ENCODE results near the gene RND3.

RND3 gene

GRCh38 chr2:150438654-150439053, 48.8 kb downstream of the RND3 start:
- DNase-seq = no peak

DNA sequence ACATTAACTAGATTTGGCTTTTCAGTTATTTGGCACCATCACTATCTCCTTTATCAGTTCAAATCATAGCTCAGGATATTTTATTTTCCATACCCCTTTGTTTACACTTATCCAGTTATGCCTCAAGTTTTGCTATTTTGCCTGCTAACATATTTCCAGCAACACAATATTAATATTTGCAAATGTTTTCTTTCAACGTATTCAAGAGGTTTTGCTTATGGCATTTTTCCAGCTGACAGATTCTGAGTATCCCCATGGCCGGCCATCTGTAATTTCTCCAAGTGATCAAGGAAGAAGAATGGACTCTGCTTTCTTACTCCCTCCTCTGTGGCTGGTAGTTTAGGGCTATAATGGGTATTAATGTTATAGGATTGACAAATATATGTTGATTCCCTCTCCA, 49.4 kb downstream of the RND3 start:
- no peak for DNase-seq

DNA sequence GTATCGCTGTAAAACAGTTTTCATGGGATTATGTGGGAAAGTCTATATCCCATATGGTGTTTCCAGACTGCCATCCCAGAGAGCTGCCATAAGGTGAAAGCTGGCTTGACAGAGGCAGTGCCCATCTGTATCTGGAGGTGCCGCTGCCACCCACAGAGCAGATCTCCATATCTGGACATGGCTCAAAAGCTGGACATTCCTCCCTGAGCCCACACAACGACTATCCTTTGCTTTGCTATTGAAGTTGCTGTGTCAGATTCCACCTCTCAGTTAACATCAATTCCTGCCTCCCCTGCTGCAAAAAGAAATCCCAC, 55.2 kb downstream of the RND3 start:
- DNase-seq = no peak

DNA sequence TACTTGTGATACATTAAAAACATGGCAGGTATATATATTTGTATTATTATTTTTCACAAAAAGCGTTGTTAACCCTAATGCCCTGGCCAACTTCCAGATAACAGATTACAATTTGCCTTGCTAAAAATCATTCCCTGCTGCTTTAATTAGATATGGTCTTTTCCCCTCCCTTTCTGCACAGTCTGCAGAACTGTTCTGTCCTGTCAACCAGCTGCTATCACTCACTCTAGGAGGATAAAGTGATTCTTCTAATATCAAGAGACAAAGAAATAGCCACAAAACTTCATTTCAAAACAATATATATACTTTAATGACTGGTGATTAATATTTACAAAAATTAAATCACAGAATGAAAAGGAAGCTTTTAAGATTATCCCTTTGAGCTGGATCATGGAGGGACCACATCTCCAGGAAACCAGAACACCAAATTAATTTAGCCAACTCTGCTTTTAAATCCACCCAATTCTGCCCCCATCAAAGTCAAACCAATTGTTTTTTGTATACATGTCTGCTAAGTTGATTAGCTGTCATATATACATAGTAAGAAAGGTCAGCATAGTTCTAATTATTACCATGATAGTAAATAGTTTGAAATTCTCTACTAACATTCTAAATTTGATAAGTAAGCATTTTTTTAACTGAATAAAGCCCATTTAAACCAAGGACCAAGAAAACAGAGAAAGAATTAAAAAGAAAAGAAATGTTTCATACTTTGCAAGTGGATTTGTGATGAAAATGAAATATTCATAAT, 55.7 kb downstream of the RND3 start:
- no peak for DNase-seq

DNA sequence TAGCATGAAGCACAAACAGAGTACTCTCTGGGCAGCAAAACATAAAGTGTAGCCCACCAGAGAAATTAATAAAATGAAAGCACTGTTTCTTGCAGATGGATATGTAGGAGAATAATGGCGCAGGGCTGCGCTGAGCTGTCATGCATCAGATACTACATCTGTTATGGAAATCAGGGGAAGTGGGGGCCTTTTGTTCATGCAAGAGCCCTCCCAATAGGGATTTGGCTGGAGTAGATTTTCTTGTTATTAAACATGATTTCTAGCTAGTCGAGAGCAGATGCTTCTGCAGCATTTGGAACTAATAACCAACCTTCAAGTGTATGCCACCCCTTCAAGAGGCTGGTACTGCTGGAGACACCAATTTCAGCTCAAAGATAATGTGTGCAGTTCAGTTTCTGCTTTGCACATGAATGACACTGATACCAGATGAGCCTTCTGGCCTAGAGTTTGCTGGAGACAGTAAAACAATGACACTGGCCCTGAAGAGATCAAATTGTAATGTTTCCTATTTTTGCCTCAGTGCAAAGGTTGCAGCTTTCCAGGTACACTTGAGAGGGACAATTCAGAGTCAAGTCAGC, 58.0 kb downstream of the RND3 start:
- DNase-seq = no peak

- DNase-seq = no peak
Measured at GRCh38 chr2:150428641-150429040, 58.8 kb downstream of the RND3 start.

DNA sequence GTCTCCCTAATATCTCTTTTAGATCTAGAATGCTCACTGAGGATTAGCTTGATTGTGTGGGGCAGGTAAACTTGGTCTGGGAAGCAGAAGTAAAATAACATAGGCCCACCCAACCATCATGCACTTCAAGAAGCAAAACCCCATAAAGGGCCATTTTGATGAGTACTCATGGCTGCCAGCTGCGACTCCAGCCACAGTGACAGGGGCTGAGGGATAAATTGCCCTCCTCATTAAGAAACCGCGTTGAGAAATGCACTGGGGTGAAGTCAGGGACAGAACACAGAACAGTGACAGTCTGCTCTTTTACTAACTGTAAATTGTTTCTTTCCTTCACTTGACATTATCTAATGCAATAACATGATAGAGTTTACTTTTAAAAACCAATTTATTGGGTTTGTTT, 60.2 kb downstream of the RND3 start:
- DNase-seq = no peak

DNA sequence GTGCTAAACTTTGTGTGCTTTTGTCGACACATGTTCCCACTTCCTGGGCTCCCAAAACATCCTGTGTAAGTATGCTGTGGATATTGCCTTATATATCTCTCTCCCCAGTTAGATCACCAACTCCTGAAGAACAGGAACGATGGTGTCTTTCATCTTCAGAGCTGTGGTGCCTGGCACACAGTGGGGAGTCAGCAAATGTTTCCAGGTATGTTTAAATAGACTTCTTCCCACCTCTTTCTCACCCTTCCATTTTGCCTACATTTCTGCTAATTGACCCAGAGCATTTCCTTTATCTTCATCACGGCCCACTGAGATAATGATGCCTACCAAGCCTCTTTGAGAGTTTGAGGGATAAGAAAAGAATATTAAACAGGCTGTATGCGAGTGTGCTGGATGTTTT, 60.7 kb downstream of the RND3 start:
- no peak for DNase-seq

DNA sequence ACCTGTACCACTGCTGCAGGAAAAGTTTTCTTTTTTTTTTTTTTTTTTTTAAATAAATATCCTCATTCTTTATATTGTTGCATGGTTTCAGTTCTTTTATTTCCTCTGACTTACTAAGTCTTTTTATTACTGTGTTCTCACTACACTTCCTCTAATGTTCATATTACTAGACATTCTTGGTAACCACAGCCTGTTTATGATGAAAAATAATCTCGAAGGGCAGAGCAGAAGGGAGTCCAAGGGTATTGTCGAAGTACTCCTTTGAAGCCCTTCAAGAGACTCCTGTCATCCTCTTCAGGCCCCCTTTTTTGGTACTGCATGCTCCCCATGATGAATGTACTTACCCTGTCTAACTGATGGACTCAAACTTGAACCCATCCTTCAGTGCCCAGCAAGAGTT, 61.2 kb downstream of the RND3 start:
- DNase-seq = no peak

DNA sequence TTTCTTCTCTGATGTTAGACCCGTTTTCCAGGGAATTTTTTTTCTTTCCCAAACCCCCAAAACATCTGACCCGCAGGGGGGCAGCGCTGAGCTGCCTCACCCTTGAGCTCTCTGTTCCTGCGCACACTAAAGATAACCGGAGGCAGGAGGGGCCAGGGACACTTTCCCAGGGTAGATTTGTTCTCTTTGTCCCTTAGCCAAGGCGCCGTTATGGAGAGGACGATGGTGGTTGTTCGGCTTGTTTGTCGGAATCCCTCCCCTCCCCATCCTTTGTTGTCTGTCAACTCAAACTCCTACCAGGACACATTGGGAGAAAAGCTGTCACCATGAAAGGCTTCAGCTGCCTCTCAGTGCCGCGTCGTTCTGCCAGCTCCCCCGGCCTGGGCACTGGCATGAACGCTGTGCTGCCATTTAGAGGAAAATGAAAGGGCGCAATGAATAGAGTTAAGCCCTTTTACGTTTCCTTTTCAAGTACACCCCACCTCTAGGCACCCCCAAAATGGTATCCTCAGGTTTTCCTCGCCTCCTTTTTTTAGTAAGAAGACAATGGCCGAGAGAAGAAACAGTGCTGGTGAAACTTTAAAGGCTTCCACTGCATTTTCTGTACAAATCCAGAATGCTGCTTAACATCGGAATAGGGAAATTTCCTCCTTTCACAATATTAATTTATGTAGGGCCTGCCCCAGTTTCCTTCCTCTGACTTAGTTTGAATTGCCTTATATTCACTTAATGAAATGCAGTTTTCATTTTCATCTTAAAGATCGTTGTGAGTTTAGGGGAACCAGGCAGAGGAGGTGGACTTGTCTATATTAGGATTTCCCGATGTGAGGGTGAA, 62.1 kb downstream of the RND3 start:
- no peak for DNase-seq

GRCh38 chr2:150424406-150424805, 63.1 kb downstream of the RND3 start:
- DNase-seq = no peak

DNA sequence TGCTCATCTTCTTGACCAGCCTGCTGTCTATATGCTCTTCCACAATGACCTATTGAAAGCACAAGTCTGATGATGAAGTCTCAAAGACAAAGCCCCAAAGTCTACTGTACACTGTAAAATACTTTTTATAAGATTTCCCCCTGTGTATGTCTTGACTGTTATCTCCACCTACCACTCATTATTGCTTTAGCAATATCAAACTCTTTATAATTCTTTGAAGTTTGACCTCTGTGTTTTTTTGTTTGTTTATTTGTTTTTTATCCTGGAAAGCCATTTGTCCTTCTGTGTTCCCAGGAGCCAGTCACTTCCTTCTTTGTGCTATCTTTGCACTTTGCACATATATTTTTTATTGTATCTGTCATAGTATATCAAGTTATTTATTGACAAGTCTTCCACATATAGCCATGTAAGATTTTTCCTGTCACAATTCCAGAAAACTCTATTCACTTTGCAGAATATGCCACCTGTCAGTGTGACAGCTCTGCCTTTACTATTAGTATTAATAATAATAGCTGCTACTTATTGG, 66.3 kb downstream of the RND3 start:
- DNase-seq = no peak

GRCh38 chr2:150418916-150419315, 68.6 kb downstream of the RND3 start:
- DNase-seq = no peak

Measured in stimulated activated CD4-positive, alpha-beta T cell treated with anti-CD3 and anti-CD28 coated beads, Interleukin-4, amount 100 ng/mL, for 1 hour (primary cell).